GM12873 (cell line): ENCODE measurements around the gene RELL2.

Source experiments
- TF ChIP-seq, protein P1 (sequence below): IDR thresholded peaks from 2 replicates; pipeline ENCODE4 v1.5.1; 2012; ENCODE audit warnings: low read depth, mild to moderate bottlenecking, moderate library complexity, low read length, control low read depth; ENCODE audit not compliant: insufficient read depth; ENCODE audit errors: missing control alignments

Gene RELL2

DNA sequence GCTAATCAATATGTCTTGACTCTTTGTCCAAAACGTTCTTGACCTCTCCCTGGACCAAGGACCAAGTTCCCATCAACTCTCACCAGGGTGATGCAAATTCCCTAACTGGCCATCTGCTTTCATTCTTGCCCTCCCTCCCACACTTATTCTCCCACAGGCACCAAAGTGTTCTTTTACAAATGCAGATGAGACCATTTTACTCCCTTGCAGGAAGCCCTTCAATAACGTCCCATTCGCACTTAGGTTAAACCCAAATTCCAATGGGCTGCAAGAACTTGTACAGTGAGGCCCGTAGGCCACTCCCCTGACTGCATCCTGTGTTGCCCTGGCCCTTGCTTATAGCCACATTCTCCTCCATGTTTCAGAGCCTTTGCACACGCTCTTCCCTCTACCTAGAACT lies 38.0 kb downstream of the RELL2 start:
- TF ChIP-seq, protein P1, sequence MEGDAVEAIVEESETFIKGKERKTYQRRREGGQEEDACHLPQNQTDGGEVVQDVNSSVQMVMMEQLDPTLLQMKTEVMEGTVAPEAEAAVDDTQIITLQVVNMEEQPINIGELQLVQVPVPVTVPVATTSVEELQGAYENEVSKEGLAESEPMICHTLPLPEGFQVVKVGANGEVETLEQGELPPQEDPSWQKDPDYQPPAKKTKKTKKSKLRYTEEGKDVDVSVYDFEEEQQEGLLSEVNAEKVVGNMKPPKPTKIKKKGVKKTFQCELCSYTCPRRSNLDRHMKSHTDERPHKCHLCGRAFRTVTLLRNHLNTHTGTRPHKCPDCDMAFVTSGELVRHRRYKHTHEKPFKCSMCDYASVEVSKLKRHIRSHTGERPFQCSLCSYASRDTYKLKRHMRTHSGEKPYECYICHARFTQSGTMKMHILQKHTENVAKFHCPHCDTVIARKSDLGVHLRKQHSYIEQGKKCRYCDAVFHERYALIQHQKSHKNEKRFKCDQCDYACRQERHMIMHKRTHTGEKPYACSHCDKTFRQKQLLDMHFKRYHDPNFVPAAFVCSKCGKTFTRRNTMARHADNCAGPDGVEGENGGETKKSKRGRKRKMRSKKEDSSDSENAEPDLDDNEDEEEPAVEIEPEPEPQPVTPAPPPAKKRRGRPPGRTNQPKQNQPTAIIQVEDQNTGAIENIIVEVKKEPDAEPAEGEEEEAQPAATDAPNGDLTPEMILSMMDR = no peak

DNA sequence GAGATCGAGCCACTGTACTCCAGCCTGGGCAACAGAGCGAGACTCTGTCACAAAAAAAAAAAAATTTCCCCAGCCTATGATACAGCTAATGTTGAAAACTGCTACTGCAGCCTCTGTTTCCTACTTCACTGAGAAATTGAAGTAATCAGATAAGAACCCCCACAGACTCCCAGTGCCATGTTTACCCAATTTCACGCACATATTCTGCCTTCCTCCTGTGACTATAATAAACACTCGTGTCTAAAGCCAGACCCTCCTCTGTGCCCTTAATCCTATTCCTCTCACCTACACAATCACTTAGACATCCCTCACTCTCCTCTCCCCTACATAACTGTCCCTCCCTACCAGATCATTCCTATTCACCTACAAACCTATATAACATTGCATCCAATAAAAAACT lies 38.9 kb downstream of the RELL2 start:
- TF ChIP-seq, protein P1 = no peak

DNA sequence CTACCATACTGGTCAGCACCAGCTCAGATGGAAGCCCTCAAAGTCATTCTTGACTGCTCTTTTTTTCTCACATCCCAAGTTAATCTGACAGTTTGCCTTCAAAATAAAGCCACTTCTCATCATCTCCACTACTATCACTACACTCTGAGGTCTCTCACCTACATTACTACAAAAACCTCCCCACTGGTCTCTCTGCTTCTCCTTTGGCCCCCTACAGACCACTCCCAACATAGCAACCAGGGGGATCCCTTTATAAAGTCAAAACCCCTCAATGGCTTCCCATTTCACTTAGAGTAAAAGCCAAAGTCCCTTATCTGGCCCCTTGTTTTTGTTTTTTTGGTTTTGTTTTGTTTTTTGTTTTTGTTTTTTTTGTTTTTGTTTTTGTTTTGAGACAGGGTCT lies 40.6 kb downstream of the RELL2 start:
- TF ChIP-seq, protein P1 = peak; percentile 32

DNA sequence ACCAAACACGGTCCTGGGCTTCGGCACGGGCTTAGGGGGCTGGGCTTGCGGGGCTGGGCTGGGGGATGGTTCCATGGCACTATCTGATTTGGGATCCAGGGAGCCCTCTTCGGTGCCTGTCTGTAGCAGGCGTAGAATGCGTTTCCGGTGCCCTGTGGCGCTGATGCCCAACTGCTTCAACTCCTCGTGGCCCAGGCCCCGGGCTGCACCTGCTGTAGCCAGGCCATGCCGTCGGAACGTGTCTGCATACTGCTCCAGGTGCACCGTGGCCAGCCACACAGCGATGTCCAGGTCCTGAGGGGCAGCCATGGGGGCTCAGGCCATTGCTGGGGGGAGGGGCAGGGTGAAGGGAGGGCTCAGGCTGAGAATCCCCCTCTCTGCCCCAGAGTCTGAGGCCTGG lies 43.4 kb downstream of the RELL2 start:
- TF ChIP-seq, protein P1 = no peak

- TF ChIP-seq, protein P1 = no peak
Observed at GRCh38 chr5:141680751-141681201, 44.0 kb downstream of the RELL2 start.

DNA sequence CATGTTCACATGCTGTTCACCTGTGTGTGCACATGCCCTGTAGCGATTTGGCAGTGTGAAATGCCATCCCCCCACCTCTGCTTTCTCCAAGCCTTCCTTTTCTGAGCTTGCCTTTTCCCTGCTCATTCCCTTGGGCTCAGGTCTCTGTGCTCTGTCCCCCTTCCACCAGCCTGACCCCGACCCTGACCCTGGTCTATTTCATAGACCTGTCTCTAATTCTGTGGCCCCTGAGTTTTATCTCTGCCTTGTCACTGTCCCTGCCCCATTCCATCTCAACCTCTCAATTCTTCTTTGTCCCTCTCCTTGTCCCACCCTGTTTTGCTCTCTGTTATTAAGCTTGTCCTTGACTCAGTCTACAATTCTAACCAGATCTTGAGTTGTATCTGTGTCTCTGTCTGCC lies 44.5 kb downstream of the RELL2 start:
- TF ChIP-seq, protein P1 = no peak

- TF ChIP-seq, protein P1 = no peak
Observed at GRCh38 chr5:141681695-141682641, 45.2 kb downstream of the RELL2 start, which contains the start of gene ARAP3. Gene ARAP3, minus strand, starts transcription at chr5:141682230. Its CDS starts 1,744 bp downstream, at chr5:141680486.
